Right atrium auricular region (tissue), 2 donors: Measurements from ENCODE around the gene ZNF483. TPM values are rescaled to one million over a fixed set of nuclear protein-coding genes. Genes with fewer than 3 reads are reported as not detected.
"Not testable (repeated sequence)": the region's sequence is repeated elsewhere in the genome, so short reads cannot be mapped to it uniquely, and the experiment has no call there.

Source experiments
- DNase-seq: peaks from one replicate; pipeline ENCODE4 v3.0.0-alpha.2; 2019; ENCODE audit warnings: low spot score
- H3K27ac ChIP-seq, 2 donors: fragments of 200-600 bp; sonication (generic); 1 replicate in 1 of 2; 2 replicates in 1 of 2; pipeline ENCODE4 v1.5.1; 2016 to 2019
- H3K27me3 ChIP-seq, 2 donors: fragments of 200-600 bp; sonication (generic); one replicate each; pipeline versions ENCODE4 v1.5.1 to v1.6.0; 2017 to 2019
- H3K36me3 ChIP-seq: fragments of 200-600 bp; sonication (generic); one replicate; pipeline ENCODE4 v1.5.1; 2016
- H3K4me1 ChIP-seq, 2 donors: fragments of 200-600 bp; sonication (generic); one replicate each; pipeline versions ENCODE4 v1.5.1 to v1.6.0; 2017 to 2019
- H3K4me3 ChIP-seq, 2 donors: fragments of 200-600 bp; sonication (generic); 1 replicate in 1 of 2; 2 replicates in 1 of 2; pipeline ENCODE4 v1.5.1; 2017 to 2019; ENCODE audit warnings: mild to moderate bottlenecking in 1 of 2, moderate library complexity in 1 of 2
- H3K9me3 ChIP-seq, 2 donors: fragments of 200-600 bp; sonication (generic); one replicate each; pipeline ENCODE4 v1.5.1; 2019
- CTCF ChIP-seq, 2 donors: fragments of 200-600 bp; sonication (generic); IDR thresholded peaks; one replicate each; pipeline ENCODE4 v1.5.1; 2019; ENCODE audit warnings: antibody characterized with exemption in 2 of 2
- total RNA-seq, 2 donors: library from RNA; depleted of rRNA; stranded (reverse); fragments of >200 nt; gene quantifications; one replicate each; pipeline ENCODE4 v1.1.0, GENCODE V29; 2016

ZNF483 gene
- total RNA-seq, 2 donors from 2014 or later: 5.5 to 6.9 TPM

GRCh38 chr9:111483439-111483857, 41.5 kb upstream of the ZNF483 start:
- H3K9me3 ChIP-seq: no peaks in the 10 kb centered on the region
- DNase-seq: no peak
- no peaks in the 10 kb centered on the region for H3K36me3 ChIP-seq
- peak overlapping the region; percentile 83 to 98 for H3K4me3 ChIP-seq
- no peaks in the 10 kb centered on the region for H3K27me3 ChIP-seq
- H3K4me1 ChIP-seq: peaks cover 0 to 38% of the 10 kb centered on the region in 2 donors
- H3K27ac ChIP-seq: peak overlapping the region; percentile 98 to 99
- no peak for TF ChIP-seq CTCF (IDR thresholded peaks at IDR 0.05)

- TF ChIP-seq CTCF (IDR thresholded peaks at IDR 0.05): no peak
- Histone ChIP-seq H3K27me3 (no peaks in the 10 kb centered on the region), H3K4me1 (peaks cover 0 to 33% of the 10 kb centered on the region in 2 donors), H3K36me3 (no peaks in the 10 kb centered on the region), H3K9me3 (no peaks in the 10 kb centered on the region), H3K4me3 (peak within 1 kb of the TSS; percentile 83 to 98), H3K27ac (peak within 1 kb of the TSS; percentile 98 to 99)
- DNase-seq: peak; percentile 82
These were observed 41.0 kb upstream of the ZNF483 start, which contains the start of gene ECPAS for GRCh38 chr9:111483858-111484571. ECPAS (minus strand) TSS chr9:111484383; CDS start chr9:111472918, 11,465 bp downstream.

- peaks cover 0 to 30% of the 10 kb centered on the region in 2 donors for H3K4me1 ChIP-seq
- TF ChIP-seq CTCF (IDR thresholded peaks at IDR 0.05): no peak
- DNase-seq: no peak
- H3K27ac ChIP-seq: peak overlapping the region; percentile 98 to 99
- H3K9me3 ChIP-seq: no peaks in the 10 kb centered on the region
- H3K4me3 ChIP-seq: peak overlapping the region; percentile 83 to 98
- no peaks in the 10 kb centered on the region for H3K36me3 ChIP-seq
- no peaks in the 10 kb centered on the region for H3K27me3 ChIP-seq
These were observed 40.4 kb upstream of the ZNF483 start for GRCh38 chr9:111484572-111484894.

GRCh38 chr9:111497196-111497595, 27.8 kb upstream of the ZNF483 start:
- not testable (repeated sequence) for H3K27me3 ChIP-seq, H3K36me3 ChIP-seq, H3K27ac ChIP-seq, H3K4me1 ChIP-seq, H3K9me3 ChIP-seq, DNase-seq, H3K4me3 ChIP-seq

GRCh38 chr9:111501005-111501562, 23.9 kb upstream of the ZNF483 start:
- Histone ChIP-seq H3K27me3 (no peaks in the 10 kb centered on the region), H3K27ac (no peak overlapping the region), H3K36me3 (no peaks in the 10 kb centered on the region), H3K4me3 (no peak overlapping the region), H3K4me1 (no peaks in the 10 kb centered on the region), H3K9me3 (no peaks in the 10 kb centered on the region)
- TF ChIP-seq CTCF (IDR thresholded peaks at IDR 0.05): no peak
- no peak for DNase-seq

- no peaks in the 10 kb centered on the region for H3K36me3 ChIP-seq
- DNase-seq: no peak
- no peaks in the 10 kb centered on the region for H3K27me3 ChIP-seq
- TF ChIP-seq CTCF (IDR thresholded peaks at IDR 0.05): no peak
- no peak overlapping the region for H3K4me3 ChIP-seq
- H3K27ac ChIP-seq: no peak overlapping the region
- H3K9me3 ChIP-seq: no peaks in the 10 kb centered on the region
- H3K4me1 ChIP-seq: no peaks in the 10 kb centered on the region
These were observed 23.3 kb upstream of the ZNF483 start for GRCh38 chr9:111501648-111502047.
